ENCODE measurements around the gene ZNF787. TPM values are rescaled to one million over a fixed set of nuclear protein-coding genes. Genes with fewer than 3 reads are reported as not detected.
A peak's percentile ranks its signal among the peaks of the same experiment; 100 is the strongest.

Gene ZNF787
- total RNA-seq, 1 experiment from 2014 or later = 132 TPM

DNA sequence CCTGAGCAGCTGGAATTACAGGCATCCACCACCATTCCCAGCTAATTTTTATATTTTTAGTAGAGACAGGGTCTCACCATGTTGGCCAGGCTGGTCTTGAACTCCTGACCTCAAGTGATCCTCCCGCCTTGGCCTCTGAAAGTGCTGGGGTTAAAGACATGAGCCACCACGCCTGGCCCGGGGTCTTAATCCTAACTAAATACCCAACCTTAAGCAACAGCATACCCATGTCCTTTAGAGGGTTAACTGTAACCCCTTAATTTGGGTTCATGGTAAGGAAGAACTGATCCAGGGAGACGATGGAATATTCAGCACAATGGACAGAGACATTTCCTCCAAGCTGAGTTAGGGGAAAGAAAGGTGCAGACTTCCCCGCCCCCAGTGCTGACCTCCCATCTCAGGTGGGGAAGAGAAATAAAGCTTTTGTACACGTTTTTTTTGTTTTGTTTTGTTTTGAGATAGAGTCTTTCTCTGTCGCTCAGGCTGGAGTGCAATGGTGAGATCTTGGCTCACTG, 46.0 kb upstream of the ZNF787 start:
- no peak for ATAC-seq
- H3K9me3 ChIP-seq (ENCODE audit: control insufficient read depth, insufficient read depth, low read depth, low read length) = no peaks in the 10 kb centered on the region
- ChIA-PET CTCF (no interaction called here), POLR2A (no interaction called here)
- TF ChIP-seq CTCF (IDR thresholded peaks at IDR 0.05) = no peak
- peak; percentile 86 to 91 for TF ChIP-seq REST (IDR thresholded peaks at IDR 0.05; ENCODE audit: insufficient read depth in 1 of 2, low read depth in 2 of 2, low read length in 1 of 2)
- TF ChIP-seq SIN3A (IDR thresholded peaks at IDR 0.05; ENCODE audit: borderline replicate concordance, insufficient read depth, low read depth, low read length) = no peak
- no peak for TF ChIP-seq POLR2AphosphoS5 (IDR thresholded peaks at IDR 0.05; ENCODE audit: low read depth, low read length)
- TF ChIP-seq TCF7L2 (IDR thresholded peaks at IDR 0.05; ENCODE audit: low read depth, low read length) = no peak
- H3K4me3 ChIP-seq (ENCODE audit: low read depth in 2 of 2, low read length in 2 of 2) = no peak overlapping the region
- DNase-seq (ENCODE audit: low read depth, low spot score) = no peak
- H3K36me3 ChIP-seq (ENCODE audit: control insufficient read depth, insufficient read depth, low read length) = no peaks in the 10 kb centered on the region
- in situ Hi-C loops (cut with HindIII; ENCODE audit: low pct_unique_long_range_greater_than_20kb, low sequenced_read_pairs) (no loop called here), intact Hi-C loops (cut with micrococcal nuclease; ENCODE audit: unreplicated experiment) (no loop called here)
- no TSS peak for BruUV-seq (replicated peaks)
- H3K4me1 ChIP-seq (ENCODE audit: control insufficient read depth, insufficient read depth, low read length) = no peaks in the 10 kb centered on the region
- no peaks in the 10 kb centered on the region for H3K27me3 ChIP-seq (ENCODE audit: control insufficient read depth, insufficient read depth, low read length)
- no peak overlapping the region for H3K27ac ChIP-seq (ENCODE audit: low read length)

DNA sequence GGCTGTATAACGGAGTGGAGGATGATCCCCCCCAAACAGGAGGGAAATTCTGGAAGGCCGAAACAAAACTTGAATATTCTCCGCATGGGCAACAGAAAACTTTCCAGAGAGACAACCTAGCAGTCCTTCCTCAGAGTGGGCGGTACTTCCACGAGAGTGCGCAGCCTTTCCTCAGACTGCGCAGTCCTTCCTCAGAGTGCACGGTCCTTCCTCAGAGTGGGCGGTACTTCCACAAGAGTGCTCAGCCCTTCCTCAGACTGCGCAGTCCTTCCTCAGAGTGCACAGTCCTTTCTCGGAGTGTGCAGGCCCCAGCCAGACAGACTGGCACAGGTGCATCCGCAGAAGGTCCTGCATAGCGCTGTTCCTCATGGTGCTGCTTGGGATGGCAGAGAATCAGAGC, 42.0 kb upstream of the ZNF787 start:
- DNase-seq (ENCODE audit: low read depth, low spot score) (no peak), ATAC-seq (peak; percentile 33; the same call in 1 of the 2 replicates)
- TF ChIP-seq POLR2AphosphoS5 (IDR thresholded peaks at IDR 0.05; ENCODE audit: low read depth, low read length) = no peak
- TF ChIP-seq TCF7L2 (IDR thresholded peaks at IDR 0.05; ENCODE audit: low read depth, low read length) = no peak
- TF ChIP-seq REST (IDR thresholded peaks at IDR 0.05; ENCODE audit: insufficient read depth in 1 of 2, low read depth in 2 of 2, low read length in 1 of 2) = no peak
- no peak for TF ChIP-seq CTCF (IDR thresholded peaks at IDR 0.05)
- no peak for TF ChIP-seq SIN3A (IDR thresholded peaks at IDR 0.05; ENCODE audit: borderline replicate concordance, insufficient read depth, low read depth, low read length)
- intact Hi-C loops (cut with micrococcal nuclease; ENCODE audit: unreplicated experiment) (no loop called here), in situ Hi-C loops (cut with HindIII; ENCODE audit: low pct_unique_long_range_greater_than_20kb, low sequenced_read_pairs) (no loop called here)
- CTCF ChIA-PET = interaction anchor here (0.7 kb wide), 1 partner anchor 87 kb away, joined by 10 read pairs; no protein-coding TSS in a partner anchor
- H3K27ac ChIP-seq (ENCODE audit: low read length) = no peak overlapping the region
- H3K9me3 ChIP-seq (ENCODE audit: control insufficient read depth, insufficient read depth, low read depth, low read length) = no peaks in the 10 kb centered on the region
- H3K36me3 ChIP-seq (ENCODE audit: control insufficient read depth, insufficient read depth, low read length) = no peaks in the 10 kb centered on the region
- BruUV-seq (replicated peaks) = no TSS peak
- no peak overlapping the region for H3K4me3 ChIP-seq (ENCODE audit: low read depth in 2 of 2, low read length in 2 of 2)
- no peaks in the 10 kb centered on the region for H3K27me3 ChIP-seq (ENCODE audit: control insufficient read depth, insufficient read depth, low read length)
- no peaks in the 10 kb centered on the region for H3K4me1 ChIP-seq (ENCODE audit: control insufficient read depth, insufficient read depth, low read length)
- POLR2A ChIA-PET = no interaction called here

Measured in Panc1 (cell line).